ENCODE measurements around the gene HTR1B.

DNA sequence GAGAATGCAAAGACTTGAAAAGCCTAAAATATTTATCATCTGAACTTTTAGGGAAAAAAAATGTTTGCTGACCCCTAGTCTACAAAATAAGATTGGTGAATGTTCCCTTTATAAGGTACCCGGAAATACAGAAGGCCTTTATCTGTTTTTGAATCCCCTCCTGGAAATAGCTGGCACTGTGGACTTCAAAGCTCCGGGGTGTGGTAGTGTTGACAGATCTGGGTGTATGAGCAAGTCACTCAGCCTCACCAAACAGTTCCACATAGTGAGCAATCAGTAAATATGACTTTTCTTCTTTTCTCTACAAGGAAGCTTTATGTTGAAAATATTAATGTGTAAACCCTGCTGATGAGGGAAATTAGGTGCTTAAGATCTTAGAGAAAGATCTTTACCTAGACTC lies 29.2 kb upstream of the HTR1B start:
- TF ChIP-seq CTCF (IDR thresholded peaks at IDR 0.05) (no peak), POLR2A (IDR thresholded peaks at IDR 0.05) (no peak)

All from prostate gland (tissue), 2 donors.